IPS-18c (cell line): ENCODE results near the gene LRP5.
"Not testable (repeated sequence)": the region's sequence is repeated elsewhere in the genome, so short reads cannot be mapped to it uniquely, and the experiment has no call there.

Experiments used
- H3K4me3 ChIP-seq: 2 replicates; pipeline ENCODE4 v1.7.0; 2013; ENCODE audit warnings: low read depth, mild to moderate bottlenecking, low read length, moderate library complexity; ENCODE audit not compliant: insufficient read depth
- H3K9me3 ChIP-seq: one replicate; pipeline ENCODE4 v1.6.1; 2013; ENCODE audit warnings: mild to moderate bottlenecking, low read length, moderate library complexity; ENCODE audit not compliant: control insufficient read depth, insufficient read depth

The LRP5 gene

GRCh38 chr11:68275721-68276507, 36.5 kb upstream of the LRP5 start:
- Histone ChIP-seq H3K4me3 (no peak overlapping the region), H3K9me3 (no peaks in the 10 kb centered on the region)

- H3K4me3 ChIP-seq: no peak overlapping the region
Measured at GRCh38 chr11:68276861-68277260, 35.5 kb upstream of the LRP5 start.

GRCh38 chr11:68279676-68280075, 32.7 kb upstream of the LRP5 start:
- H3K9me3 ChIP-seq: no peaks in the 10 kb centered on the region
- H3K4me3 ChIP-seq: no peak overlapping the region

More at GRCh38 chr11:68276861-68277260, 35.5 kb upstream of the LRP5 start:
- H3K9me3 ChIP-seq: no peaks in the 10 kb centered on the region

- Histone ChIP-seq H3K9me3 (no peaks in the 10 kb centered on the region), H3K4me3 (no peak overlapping the region)
Measured at GRCh38 chr11:68282141-68282860, 30.1 kb upstream of the LRP5 start.

- Histone ChIP-seq H3K9me3 (no peaks in the 10 kb centered on the region), H3K4me3 (no peak overlapping the region)
Measured at GRCh38 chr11:68282861-68283230, 29.5 kb upstream of the LRP5 start.

GRCh38 chr11:68284588-68284987, 27.8 kb upstream of the LRP5 start:
- H3K9me3 ChIP-seq, H3K4me3 ChIP-seq: not testable (repeated sequence)

GRCh38 chr11:68287419-68287818, 25.0 kb upstream of the LRP5 start:
- Histone ChIP-seq H3K4me3 (no peak overlapping the region), H3K9me3 (peaks cover 7% of the 10 kb centered on the region)

- peaks cover 7% of the 10 kb centered on the region for H3K9me3 ChIP-seq
- H3K4me3 ChIP-seq: no peak overlapping the region
Measured at GRCh38 chr11:68289456-68289855, 22.9 kb upstream of the LRP5 start.

- peaks cover 5% of the 10 kb centered on the region for H3K9me3 ChIP-seq
- no peak overlapping the region for H3K4me3 ChIP-seq
Measured at GRCh38 chr11:68293708-68294107, 18.7 kb upstream of the LRP5 start.

- peaks cover 2% of the 10 kb centered on the region for H3K9me3 ChIP-seq
- no peak overlapping the region for H3K4me3 ChIP-seq
Measured at GRCh38 chr11:68295271-68295670, 17.1 kb upstream of the LRP5 start.

GRCh38 chr11:68295940-68296339, 16.5 kb upstream of the LRP5 start:
- Histone ChIP-seq H3K4me3 (no peak overlapping the region), H3K9me3 (no peaks in the 10 kb centered on the region)

- no peak overlapping the region for H3K4me3 ChIP-seq
- no peaks in the 10 kb centered on the region for H3K9me3 ChIP-seq
Measured at GRCh38 chr11:68296344-68297051, 15.9 kb upstream of the LRP5 start.

- no peaks in the 10 kb centered on the region for H3K9me3 ChIP-seq
- no peak overlapping the region for H3K4me3 ChIP-seq
Measured at GRCh38 chr11:68297052-68297378, 15.4 kb upstream of the LRP5 start.

GRCh38 chr11:68297494-68297811, 14.9 kb upstream of the LRP5 start:
- Histone ChIP-seq H3K9me3 (no peaks in the 10 kb centered on the region), H3K4me3 (no peak overlapping the region)

- Histone ChIP-seq H3K4me3 (no peak overlapping the region), H3K9me3 (no peaks in the 10 kb centered on the region)
Measured at GRCh38 chr11:68297812-68298658, 14.4 kb upstream of the LRP5 start.

GRCh38 chr11:68298659-68299516, 13.5 kb upstream of the LRP5 start:
- H3K9me3 ChIP-seq: peaks cover 4% of the 10 kb centered on the region
- no peak overlapping the region for H3K4me3 ChIP-seq

GRCh38 chr11:68299517-68299879, 12.9 kb upstream of the LRP5 start:
- not testable (repeated sequence) for H3K4me3 ChIP-seq
- peaks cover 10% of the 10 kb centered on the region for H3K9me3 ChIP-seq
